ENCODE measurements around the gene PDLIM5.

- TF ChIP-seq POLR2A (IDR thresholded peaks at IDR 0.05; ENCODE audit: low read depth, low read length) (no peak), POLR2AphosphoS5 (IDR thresholded peaks at IDR 0.05; ENCODE audit: low read depth, low read length) (no peak), TAF1 (IDR thresholded peaks at IDR 0.05; ENCODE audit: borderline replicate concordance, low read depth, low read length) (no peak)
Observed at GRCh38 chr4:94446386-94446785, 5.4 kb upstream of the PDLIM5 start.

All from GM12892 (cell line).